Stimulated activated naive CD4-positive, alpha-beta T cell treated with Interleukin-2 at 50 U/mL for 16 hours (primary cell): ENCODE results near the gene RENBP.

ENCODE experiments used
- DNase-seq: peaks from one replicate; lab custom pipeline; 2025; lab: John Stamatoyannopoulos, UW

RENBP gene

DNA sequence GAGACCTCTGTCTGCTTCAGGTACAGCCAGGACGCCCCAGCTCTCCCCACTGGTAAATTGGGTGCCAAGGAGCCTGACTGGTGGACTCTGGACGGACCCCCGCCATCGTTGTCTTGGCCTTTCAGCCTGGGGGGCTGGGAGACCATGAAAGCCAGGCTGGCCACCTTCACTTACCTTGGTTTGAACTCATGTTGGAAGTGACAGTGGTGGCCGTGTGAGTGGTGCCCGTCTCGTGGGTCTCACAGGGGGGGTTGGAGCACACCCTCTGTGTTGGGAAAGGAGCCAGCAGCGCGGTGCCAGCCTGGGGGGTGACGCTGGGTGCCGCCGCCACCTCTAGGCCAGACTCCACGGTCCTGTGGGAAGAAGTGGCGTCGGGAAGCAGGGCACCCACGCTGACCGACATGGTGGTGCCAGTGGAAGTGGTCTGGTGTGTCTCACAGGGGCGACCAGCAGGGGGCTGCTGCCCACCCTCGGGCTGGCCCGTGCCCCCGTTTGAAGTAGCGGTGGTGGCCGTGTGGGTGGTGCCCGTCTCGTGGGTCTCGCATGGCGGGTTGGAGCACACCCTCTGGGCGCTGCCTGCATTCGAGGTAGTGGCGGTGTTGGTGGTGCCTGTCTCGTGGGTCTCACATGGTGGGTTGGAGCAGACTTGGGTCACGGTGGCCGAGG, 9.6 kb upstream of the RENBP start:
- DNase-seq: no peak

DNA sequence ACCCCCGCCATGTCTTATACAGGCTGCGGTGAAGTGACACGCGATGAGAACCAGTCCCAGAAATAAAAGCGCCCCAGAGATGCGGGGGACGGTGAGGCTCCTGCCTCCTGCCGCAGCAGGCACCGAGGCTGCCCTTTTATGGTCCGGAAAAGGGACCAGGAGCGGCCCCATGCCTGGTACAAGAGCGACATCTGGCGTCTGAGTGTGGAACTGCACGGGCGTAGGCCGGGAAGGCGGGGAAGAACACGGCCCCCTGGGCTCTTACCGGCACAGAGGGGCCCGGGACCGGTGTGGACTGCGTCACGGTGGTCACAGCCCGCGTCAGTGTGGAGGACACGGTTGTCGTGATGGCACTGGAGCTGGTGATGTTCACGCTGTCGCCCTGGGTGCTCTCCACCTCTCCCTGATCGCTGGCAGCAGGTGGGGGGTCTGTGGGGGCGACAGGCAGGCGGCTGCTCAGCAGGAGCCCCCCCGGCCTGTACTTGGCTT, 8.9 kb upstream of the RENBP start:
- DNase-seq: peak; percentile 61

DNA sequence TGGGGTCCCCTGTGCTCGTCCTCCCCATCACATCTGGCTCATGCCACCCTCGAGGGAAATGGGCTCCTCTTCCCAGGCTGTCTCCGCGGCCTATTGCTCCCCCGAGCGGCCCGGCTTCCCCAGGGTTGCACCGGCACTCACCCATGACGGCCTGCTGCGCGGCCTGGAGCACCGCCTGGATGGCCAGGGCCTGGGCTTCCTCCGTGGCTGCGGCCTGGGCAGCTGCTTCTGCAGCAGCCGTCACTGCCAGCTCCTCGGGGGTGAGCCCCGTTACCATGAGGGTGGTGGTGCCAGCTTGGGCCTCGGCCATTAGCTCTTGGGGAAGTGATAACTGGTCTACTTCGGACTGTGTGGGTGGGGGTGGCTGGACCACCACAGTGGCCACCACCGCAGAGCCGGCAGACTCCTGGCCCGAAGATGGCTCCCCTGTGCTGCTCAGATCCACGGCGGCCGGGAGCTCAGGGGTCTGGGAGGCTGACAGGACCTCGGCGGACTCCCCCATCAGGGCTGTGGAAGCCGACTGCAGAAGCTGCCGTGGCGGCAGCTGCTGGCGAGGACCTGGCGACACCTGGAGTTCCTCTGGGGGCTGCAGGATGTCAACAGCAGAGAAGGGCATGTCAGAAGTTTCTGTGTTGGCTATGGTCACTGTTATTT, 8.1 kb upstream of the RENBP start:
- DNase-seq: no peak

DNA sequence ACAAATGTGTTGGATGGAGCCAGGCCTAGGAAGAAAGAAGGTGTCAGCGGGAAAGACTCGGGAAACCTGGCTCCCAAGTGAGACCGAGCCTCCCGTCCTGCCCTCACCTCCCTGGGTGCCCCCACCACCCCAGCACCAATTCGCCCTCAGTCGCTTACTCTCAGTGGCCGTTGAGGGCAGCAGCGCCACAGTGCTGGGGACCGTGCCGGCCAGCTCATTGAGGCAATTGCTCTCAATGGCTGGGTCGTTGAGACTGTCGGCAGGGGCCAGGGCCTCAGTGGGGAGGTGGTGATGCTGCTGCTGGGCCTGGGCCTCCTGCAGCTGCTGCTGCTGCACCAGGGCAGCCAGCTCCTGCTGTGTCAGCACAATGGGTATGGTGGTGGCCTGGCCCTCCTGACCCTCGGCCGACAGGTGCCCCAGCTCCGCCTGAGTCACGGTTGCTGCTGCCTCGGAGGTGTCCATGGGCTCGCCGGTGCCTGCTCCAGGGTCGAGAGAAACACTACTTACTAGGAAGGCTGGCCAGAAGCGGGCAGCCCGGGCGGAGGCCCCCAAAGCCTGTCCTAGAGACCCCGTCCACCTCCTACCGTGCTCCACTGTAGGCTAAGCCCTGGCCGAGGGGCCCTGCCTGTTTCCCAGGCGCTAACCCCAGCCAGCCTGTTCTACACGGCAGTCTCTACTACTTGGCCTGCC, 7.4 kb upstream of the RENBP start:
- DNase-seq: no peak

DNA sequence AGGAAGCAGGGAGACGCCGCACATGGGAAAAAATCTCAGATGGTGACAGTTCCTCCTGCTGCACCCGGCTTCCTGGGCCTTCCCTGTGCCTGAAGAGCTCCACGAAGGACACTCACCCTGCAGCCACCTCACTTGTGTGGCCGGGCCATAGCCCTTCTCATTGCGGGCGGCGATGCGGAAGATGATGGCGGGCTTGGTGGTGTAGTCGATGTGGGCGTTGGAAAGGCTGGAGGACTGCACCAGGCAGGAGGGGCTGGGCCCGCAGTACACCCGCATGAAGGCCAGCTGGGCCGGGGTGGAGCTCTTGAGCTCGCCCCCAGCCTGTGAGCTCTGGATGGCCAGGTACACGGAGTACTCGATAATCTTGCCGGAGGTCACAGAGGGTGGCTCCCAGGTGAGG, 5.7 kb upstream of the RENBP start:
- DNase-seq: no peak

DNA sequence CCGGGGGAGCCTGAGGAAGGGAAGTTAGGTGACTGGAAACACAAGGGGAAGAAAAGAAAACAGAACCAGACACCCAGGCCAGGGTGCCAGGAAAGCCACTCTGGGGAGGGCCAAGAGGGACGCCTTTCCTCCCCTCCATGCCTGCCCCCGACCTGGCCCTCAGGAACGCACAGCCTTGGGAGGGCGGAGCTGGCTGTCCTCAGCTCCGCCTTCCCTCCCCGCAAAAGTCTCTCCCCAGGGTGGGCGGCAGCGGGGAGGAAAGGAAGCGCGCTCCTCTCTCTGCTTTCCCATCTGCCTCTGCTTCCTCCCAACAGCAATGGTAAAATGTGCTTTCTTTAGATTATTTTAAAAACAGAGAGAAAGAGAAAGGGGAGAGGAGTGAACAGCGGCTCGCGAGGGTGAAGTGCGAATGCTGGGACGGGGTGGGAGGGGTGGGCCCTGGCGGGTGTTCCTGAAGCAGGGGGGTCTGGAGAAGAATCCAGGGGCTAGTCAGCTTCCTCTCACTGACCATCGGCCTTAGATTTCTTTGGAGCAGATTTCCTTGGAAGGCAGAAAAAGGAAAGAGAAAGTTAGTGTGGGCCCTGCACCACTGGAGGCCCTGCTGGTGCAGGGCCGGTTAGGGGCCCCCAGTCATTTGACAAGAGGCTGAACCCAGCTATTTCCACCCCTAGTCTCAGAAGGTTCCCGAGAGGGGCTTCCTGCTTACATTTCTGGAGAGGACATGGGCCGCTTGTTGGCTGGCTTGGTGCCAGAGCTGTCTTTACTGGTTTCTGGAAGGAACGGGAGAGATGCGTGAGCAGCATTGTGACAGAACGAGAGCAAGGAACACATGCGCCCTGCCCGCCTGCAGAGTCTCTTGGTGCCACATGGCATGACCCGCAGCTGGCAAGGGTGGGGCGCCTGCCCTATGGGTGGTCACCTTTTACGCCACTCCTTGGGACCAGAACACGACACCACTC, 4.7 kb upstream of the RENBP start:
- no peak for DNase-seq

DNA sequence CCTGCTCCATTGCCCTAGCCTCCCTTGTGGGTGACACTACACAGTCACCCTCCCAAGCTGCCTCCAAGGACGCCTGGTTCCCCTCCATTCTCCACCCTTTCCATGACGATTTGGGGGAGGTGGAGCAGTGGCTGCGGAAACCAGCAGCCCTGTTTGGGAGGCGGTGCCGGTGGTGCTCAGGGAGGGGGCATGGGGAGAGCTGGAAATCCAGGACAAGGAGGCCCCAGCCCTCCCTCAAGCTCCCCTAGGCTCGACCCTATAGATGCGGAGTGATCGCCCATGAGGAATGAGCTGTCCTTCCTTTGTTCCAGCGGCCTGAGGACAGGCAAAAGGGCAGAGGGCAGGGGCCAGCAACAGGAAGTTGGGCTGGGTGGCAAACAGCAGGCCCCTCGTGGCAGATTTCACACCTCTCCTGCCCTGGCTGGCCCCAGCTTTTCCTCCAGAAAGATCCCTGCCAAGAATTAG, 3.6 kb upstream of the RENBP start:
- DNase-seq: no peak

DNA sequence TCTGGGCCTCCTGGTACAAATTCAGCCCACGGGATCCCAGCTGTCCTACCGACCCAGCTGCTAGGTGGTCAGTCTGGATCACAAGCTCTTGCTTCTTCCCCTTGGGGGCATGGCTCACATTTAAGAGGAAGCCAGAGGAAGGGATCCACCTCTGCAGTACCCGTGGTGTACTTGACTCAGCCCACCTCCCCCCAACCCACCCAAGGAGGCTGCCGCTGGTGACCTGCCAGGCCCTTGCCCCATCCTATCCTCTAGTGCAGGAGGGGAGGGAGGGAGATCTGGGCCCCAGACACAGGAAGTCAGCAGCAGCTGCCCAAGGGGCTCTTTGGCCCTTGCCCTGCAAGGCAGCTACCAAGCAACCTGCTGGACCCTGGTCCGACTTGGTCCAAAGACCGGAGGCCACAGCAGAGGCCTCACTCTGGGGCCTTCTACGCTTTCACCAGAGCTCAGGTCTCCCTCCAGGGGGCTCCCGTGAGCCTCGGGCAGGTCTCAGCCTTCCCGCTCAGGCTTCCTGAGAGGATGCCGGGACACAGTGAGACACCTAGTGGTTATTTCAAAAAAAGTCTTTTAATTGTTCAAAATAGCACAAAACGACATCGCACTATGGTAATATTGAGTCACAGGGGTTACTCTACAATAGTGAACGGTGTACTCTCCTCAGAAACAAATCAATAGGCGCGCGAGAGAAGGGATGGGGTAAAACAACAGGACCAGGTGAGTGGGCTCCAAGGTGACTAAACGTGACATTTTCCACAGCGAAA, 2.7 kb upstream of the RENBP start:
- DNase-seq: peak; percentile 71

DNA sequence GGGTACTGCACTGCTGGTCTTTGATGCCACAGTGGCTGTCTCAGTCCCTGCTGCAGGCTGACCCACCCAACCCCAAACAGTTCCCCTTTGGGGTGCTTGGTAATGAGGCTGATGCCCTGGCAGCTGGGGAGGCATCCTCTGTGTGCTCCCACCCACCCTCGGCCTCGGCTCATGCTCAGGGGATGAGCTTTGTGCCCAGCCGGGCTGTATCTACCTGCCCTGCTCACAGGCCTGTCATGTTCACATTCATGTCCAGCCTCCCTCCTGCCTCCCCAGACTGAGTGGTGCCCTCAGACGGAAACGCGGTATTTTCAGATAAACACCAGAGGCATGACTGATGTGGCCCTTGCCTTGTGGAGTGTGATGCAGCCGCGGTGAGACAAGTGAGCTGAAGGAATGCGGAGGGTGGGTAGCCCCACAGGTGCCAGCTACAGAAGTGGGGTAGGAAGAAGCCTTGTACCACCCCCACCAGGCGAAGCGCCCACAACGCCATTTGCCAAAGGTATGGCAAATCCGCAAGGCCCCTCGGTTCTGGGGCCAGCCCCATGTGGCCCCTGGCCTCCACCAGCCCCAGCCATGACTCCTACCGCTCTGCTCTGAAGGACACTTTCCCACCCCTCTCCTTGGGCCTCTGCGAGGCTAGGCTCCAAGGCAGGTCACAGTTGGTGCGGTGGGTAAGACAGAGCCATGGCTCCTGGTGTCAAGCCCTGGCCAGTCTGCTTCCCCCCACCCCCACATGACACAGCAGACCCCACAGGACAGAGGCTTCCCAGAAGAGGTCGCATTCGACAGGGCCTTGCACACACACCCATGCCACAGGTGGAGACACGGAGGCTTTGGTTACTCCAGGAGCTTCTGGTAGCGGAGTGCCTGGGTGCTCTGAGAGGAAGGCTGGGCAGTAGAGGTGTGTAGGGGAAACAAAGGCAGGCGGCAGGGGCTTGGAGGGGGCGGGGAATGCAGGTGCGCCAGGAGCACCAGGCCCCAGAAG, 1.8 kb upstream of the RENBP start:
- no peak for DNase-seq

DNA sequence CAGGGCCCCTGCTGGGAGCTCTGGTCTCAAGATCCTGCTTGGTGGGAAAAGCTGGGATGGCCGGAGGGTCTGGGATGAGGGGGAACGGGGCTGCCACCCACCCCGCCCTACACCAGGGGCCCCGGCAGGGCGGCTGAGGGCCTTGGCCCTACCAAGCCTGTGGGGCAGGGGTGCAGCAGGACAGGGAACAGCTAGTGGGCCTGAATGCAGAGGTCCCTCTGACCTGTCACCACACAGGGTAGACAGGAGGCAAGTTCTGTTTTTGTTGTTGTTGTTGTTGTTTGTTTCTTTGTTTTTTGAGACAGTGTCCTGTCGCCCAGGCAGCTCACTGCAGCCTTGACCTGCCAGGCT, 332 bp upstream of the RENBP start:
- DNase-seq: no peak

DNA sequence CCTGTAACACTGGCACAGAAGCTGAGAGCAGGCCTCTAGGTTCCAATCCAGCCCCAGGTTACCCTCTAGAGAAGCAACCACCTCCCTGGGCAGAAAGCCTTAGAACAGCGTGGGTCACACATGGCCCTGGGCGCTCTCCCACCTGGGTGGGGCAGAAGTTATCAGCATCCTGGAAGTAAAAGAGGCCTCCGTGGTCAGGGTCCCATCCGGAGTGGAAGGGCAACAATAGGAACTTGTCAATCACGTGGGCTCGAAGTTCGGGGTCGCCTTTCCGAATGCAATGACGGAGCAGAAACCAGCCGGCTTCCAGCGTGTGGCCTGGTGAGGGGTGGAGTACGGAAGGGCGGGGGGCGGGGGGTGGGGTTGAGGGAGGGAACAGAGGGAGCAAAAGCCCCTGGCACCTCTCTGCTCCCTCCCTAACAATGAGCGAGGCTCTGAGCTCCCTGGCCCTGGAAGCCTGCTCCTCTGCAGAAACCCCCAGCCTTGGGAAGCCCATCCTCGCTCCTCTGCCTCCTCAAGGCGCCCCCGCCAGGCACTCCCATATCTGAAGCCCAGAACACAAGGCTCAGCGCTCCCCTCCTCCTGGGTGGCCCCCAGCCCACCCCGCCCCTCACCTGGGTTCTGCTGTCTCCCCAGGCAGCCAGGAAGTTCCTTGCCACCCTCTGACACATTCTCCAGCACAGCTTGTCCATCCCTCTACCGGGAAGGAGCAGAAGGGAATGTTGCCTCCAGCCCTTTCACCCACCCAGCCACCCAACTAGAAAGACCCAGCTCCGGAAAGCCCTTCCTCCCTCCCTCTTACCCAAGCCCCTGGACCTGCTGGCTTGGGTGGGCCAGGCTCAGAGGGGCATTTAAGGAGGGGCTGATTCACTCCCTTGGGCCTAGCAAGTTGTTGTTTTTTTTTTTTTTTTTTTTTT, 2.8 kb downstream of the RENBP start:
- no peak for DNase-seq

DNA sequence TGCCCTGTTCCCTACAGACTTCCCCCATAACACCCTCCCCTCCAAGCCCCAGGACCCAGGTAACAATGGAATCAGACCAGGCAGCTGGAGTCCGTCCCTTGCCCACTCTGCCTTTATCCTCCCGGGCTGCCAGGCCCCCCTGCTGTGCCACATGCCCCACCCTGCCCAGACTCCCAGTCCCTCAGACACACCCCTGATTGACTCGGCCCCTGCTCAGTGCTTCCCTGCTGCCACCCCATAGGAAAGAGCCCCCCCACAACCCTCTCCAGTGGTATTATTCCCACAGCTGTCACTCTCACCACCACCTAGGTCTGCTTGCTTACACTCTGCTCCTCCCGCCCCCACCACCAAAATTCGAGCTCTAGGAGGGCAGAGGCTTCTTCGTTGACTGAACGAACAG, 4.9 kb downstream of the RENBP start:
- DNase-seq: no peak

DNA sequence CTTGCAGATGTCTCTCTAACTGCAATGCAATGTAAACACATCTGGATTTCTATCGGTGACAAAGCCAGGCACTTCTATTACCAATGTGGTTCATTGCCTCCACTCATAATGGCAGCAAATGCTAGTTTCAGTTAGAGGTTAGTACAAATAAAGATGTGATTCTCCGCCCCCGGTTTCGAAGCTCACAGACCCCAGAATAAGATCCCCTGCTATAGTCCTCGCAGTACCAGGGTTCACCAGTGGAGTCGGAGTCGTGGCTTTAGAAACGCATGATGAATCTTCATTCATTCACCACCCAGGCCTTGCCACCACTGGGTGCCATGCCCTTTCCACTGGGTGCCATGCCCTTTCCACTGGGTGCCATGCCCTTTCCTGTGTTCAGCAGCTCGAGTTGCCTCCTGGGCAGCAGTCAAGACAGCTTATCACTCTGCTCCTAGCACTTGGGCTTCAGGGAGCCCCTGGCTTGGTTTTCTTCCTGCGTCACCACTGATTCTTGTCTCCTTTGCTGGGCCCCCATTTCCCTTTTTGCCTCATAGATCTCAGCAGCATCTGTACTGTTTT, 6.1 kb downstream of the RENBP start:
- DNase-seq: no peak

DNA sequence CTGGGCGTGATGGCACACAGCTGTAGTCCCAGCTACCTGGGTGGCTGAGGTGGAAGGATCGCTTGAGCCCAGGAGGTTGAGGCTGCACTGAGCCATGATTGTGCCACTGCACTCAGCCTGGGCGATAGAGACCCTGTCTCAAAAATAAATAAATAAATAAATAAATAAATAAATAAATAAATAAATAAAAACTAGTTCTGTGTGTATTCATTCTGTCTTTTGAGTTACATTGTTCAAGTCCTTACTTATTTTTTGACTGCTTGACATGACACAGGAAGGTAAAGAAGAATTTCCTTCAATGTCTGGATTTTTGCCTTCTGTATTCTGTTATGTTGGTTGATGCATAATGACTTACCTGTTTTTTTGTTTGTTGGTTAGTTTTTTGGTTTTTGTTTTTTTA, 7.4 kb downstream of the RENBP start:
- DNase-seq: no peak

DNA sequence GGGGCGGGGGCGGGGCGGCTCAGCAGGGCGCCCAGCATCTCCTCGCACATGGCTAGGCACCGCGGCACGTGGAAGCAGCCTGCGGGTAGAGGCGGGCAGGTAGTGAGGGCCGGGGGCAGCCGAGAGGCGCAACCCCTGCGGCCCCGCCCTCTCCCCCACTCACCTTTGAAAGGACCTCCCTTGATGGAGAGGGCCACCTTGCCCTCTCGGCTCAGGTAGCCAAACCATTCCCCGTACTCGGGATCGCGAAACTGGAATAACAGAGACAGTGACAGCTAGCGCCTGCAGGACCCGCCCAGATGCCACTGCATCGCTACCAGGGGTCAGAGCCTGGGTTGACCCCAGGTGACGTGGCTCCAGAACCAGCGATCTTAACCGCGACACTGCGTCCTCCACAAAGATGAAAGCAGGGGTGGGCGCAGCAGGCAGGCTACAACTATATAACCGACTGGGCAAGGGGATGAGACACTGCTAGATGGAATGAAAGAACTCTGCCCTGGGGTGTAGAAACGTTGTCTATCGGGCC, 9.1 kb downstream of the RENBP start:
- no peak for DNase-seq

DNA sequence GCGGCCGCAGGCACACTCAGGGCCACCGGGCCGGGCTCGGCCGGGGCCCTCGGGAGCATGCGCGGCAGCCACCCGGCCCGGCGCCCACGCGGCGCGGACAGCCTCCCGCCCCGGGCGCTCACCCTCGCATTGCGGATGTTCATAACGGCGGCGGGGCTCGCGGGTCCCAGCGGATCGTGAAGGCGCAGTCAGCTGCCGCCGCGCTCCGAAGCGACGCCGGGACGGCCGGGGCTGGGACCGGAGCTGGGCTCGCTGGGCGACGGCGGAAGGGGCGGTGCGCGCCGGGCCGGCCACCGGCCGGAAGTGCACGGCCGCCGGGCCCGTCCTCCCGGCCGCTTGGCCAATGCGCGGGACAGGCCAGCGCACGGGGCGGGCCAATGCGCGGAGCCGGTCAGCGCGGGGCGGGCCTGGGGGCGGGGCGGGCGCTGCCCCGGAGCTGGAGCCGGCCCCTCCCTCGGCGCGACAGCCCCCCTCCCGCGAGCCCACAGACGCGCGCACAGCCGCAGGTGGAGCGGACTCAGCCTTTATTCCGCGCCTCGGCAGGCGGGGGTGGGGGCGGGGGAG, 9.6 kb downstream of the RENBP start, which contains the start of gene NAA10:
NAA10 (minus strand) TSS at position 276 of the 564 bp plus-strand sequence; CDS start at position 143, 133 bp downstream.
- DNase-seq: peak; percentile 59

DNA sequence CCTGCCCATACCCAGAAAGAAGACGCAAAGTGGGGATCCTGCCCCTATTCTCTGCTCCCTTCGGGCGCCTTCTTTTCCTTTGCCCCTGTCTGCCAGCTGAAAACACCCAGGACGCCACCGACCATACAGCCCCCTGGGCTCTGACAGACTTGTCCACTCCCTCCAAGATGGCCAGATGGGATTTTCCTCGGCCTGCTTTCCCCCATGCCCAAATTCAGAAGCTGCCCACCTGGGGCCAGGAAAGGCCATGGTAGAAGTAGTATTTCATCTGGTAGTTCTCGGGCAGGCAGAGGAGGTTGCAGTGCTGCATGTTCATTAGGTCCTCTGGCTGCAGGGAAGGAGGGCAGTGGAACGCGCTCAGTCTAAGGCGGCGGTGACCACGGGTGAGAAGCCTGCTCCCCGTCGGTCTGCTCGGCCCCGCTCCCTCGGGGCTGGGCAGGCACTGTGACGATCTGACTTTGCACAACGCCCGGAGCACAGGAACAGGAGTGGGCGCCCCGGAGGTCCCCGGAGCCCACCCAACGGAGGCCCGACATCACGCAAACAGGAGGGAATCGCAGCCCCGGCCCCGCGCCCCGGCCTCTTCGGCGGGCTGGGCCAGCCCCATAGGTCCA, 10.2 kb downstream of the RENBP start:
- no peak for DNase-seq
